Measurements from ENCODE around the gene IGFBPL1. TPM values are rescaled to one million over a fixed set of nuclear protein-coding genes. Genes with fewer than 3 reads are reported as not detected.

IGFBPL1 gene
- total and polyA plus RNA-seq, 2 of the 8 experiments (the other 6 are each of a cell fraction or from before 2014, with no cell fraction given) = 31.3 to 33.8 TPM

DNA sequence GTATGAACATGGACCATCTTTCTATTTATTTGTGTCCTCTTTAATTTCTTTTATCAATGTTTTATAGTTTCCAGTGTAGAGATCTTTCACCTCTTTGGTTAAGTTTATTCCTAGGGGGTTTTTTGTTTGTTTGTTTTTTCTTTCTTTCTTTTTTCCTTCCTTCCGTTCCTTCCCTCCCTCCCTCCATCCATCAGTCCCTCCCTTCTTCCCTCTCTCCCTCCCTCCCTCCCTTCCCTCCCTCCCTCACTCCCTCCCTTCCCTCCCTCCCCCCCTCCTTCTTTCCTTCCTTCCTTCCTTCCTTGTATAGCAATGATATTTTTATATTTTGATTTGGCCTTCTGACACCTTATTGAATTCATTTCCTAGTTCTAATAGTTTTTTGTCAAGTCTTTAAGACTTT, 23.4 kb upstream of the IGFBPL1 start (continued):
- TF ChIP-seq TEAD4 (IDR thresholded peaks at IDR 0.05; ENCODE audit: low read depth, low read length) = no peak
- TF ChIP-seq CEBPB (IDR thresholded peaks at IDR 0.05; ENCODE audit: low read depth, low read length) = no peak
- no peak for TF ChIP-seq YY1 (IDR thresholded peaks at IDR 0.05; ENCODE audit: low read depth, low read length)

Data from H1 (cell line).